IPS DF 6.9 (cell line): ENCODE measurements around the gene SLC12A8.

Experiments used
- DNase-seq: peaks from one replicate; pipeline ENCODE4 v3.0.0-alpha.2; 2013; ENCODE audit warnings: low read depth, low spot score
- H3K27ac ChIP-seq: one replicate; pipeline ENCODE4 v1.5.1; 2013; ENCODE audit warnings: low read length, control low read depth
- H3K27me3 ChIP-seq: 2 replicates; pipeline ENCODE4 v1.6.1; 2013; ENCODE audit warnings: mild to moderate bottlenecking, low read length; ENCODE audit not compliant: control insufficient read depth, insufficient read depth
- H3K36me3 ChIP-seq: 2 replicates; pipeline ENCODE4 v1.6.1; 2013; ENCODE audit warnings: low read length; ENCODE audit not compliant: control insufficient read depth, insufficient read depth
- H3K4me1 ChIP-seq: 2 replicates; pipeline ENCODE4 v1.6.1; 2013; ENCODE audit warnings: low read length; ENCODE audit not compliant: control insufficient read depth, insufficient read depth
- H3K4me3 ChIP-seq: 2 replicates; pipeline ENCODE4 v1.5.1; 2013; ENCODE audit warnings: mild to moderate bottlenecking, low read length
- H3K9me3 ChIP-seq: 2 replicates; pipeline ENCODE4 v1.6.1; 2013; ENCODE audit warnings: low read length, inconsistent platforms; ENCODE audit not compliant: control insufficient read depth, insufficient read depth
- WGBS: extraction: QIAGEN DNeasy Blood & Tissue Kit; methylation state at CpG from one replicate; pipeline ENCODE4 v1.1.7; 2013; ENCODE audit warnings: mixed read lengths, missing lambda C conversion rate; ENCODE audit not compliant: insufficient read length, insufficient coverage; 5-methylcytosine and 5-hydroxymethylcytosine counted together

SLC12A8 gene

GRCh38 chr3:125076464-125076863 is 136.1 kb downstream of the SLC12A8 start:
- Histone ChIP-seq H3K4me1 (no peaks in the 10 kb centered on the region), H3K27me3 (no peaks in the 10 kb centered on the region), H3K36me3 (no peaks in the 10 kb centered on the region), H3K4me3 (no peak overlapping the region), H3K27ac (no peak overlapping the region), H3K9me3 (no peaks in the 10 kb centered on the region)
- no peak for DNase-seq
- no CpG with 5 or more reads among the region's 1 CpG for WGBS

GRCh38 chr3:125075738-125076137 is 136.8 kb downstream of the SLC12A8 start:
- DNase-seq: no peak
- no peaks in the 10 kb centered on the region for H3K27me3 ChIP-seq
- no peaks in the 10 kb centered on the region for H3K4me1 ChIP-seq
- H3K9me3 ChIP-seq: no peaks in the 10 kb centered on the region
- no peak overlapping the region for H3K27ac ChIP-seq
- no peak overlapping the region for H3K4me3 ChIP-seq
- no peaks in the 10 kb centered on the region for H3K36me3 ChIP-seq
- no CpG with 5 or more reads among the region's 3 CpGs for WGBS

GRCh38 chr3:125073390-125073905 is 139.1 kb downstream of the SLC12A8 start:
- no CpG with 5 or more reads among the region's 7 CpGs for WGBS
- H3K27ac ChIP-seq: no peak overlapping the region
- H3K4me1 ChIP-seq: no peaks in the 10 kb centered on the region
- DNase-seq: no peak
- H3K36me3 ChIP-seq: no peaks in the 10 kb centered on the region
- no peaks in the 10 kb centered on the region for H3K27me3 ChIP-seq
- H3K4me3 ChIP-seq: no peak overlapping the region
- no peaks in the 10 kb centered on the region for H3K9me3 ChIP-seq

- WGBS: no CpG with 5 or more reads among the region's 4 CpGs
- H3K4me1 ChIP-seq: no peaks in the 10 kb centered on the region
Observed at GRCh38 chr3:125072749-125073389, 139.7 kb downstream of the SLC12A8 start.

GRCh38 chr3:125072301-125072700 is 140.2 kb downstream of the SLC12A8 start:
- H3K4me1 ChIP-seq: no peaks in the 10 kb centered on the region

More at GRCh38 chr3:125072749-125073389, 139.7 kb downstream of the SLC12A8 start:
- no peak overlapping the region for H3K27ac ChIP-seq
- no peaks in the 10 kb centered on the region for H3K36me3 ChIP-seq
- no peak for DNase-seq
- H3K4me3 ChIP-seq: no peak overlapping the region
- no peaks in the 10 kb centered on the region for H3K9me3 ChIP-seq
- no peaks in the 10 kb centered on the region for H3K27me3 ChIP-seq

GRCh38 chr3:125069968-125070745 is 142.4 kb downstream of the SLC12A8 start:
- no peak for DNase-seq

More at GRCh38 chr3:125072301-125072700, 140.2 kb downstream of the SLC12A8 start:
- H3K27ac ChIP-seq: no peak overlapping the region
- H3K4me3 ChIP-seq: no peak overlapping the region
- H3K9me3 ChIP-seq: no peaks in the 10 kb centered on the region
- DNase-seq: no peak
- H3K27me3 ChIP-seq: no peaks in the 10 kb centered on the region
- H3K36me3 ChIP-seq: no peaks in the 10 kb centered on the region

GRCh38 chr3:125069452-125069851 is 143.1 kb downstream of the SLC12A8 start:
- no peaks in the 10 kb centered on the region for H3K9me3 ChIP-seq
- H3K27me3 ChIP-seq: no peaks in the 10 kb centered on the region
- no peak overlapping the region for H3K27ac ChIP-seq
- no peak overlapping the region for H3K4me3 ChIP-seq
- no peaks in the 10 kb centered on the region for H3K4me1 ChIP-seq
- no CpG with 5 or more reads among the region's 1 CpG for whole genome bisulfite sequencing
- no peak for DNase-seq
- no peaks in the 10 kb centered on the region for H3K36me3 ChIP-seq

More at GRCh38 chr3:125069968-125070745, 142.4 kb downstream of the SLC12A8 start:
- Histone ChIP-seq H3K27me3 (no peaks in the 10 kb centered on the region), H3K9me3 (no peaks in the 10 kb centered on the region), H3K4me1 (no peaks in the 10 kb centered on the region), H3K4me3 (no peak overlapping the region), H3K36me3 (no peaks in the 10 kb centered on the region), H3K27ac (no peak overlapping the region)
- no CpG with 5 or more reads among the region's 7 CpGs for WGBS

- H3K27ac ChIP-seq: no peak overlapping the region
- H3K27me3 ChIP-seq: no peaks in the 10 kb centered on the region
- no peak overlapping the region for H3K4me3 ChIP-seq
- no peaks in the 10 kb centered on the region; the same call in 1 of the 2 replicates for H3K4me1 ChIP-seq
- H3K36me3 ChIP-seq: no peaks in the 10 kb centered on the region
- WGBS: no CpG with 5 or more reads among the region's 4 CpGs
- no peak for DNase-seq
- H3K9me3 ChIP-seq: no peaks in the 10 kb centered on the region
Observed at GRCh38 chr3:125068265-125068664, 144.3 kb downstream of the SLC12A8 start.

- H3K4me1 ChIP-seq: no peaks in the 10 kb centered on the region; the same call in 1 of the 2 replicates
- WGBS: no CpG with 5 or more reads among the region's 3 CpGs
- no peaks in the 10 kb centered on the region for H3K9me3 ChIP-seq
- no peak overlapping the region for H3K4me3 ChIP-seq
- H3K36me3 ChIP-seq: no peaks in the 10 kb centered on the region
- no peak for DNase-seq
- no peak overlapping the region for H3K27ac ChIP-seq
- no peaks in the 10 kb centered on the region for H3K27me3 ChIP-seq
Observed at GRCh38 chr3:125067225-125067624, 145.3 kb downstream of the SLC12A8 start.

- no peak overlapping the region for H3K27ac ChIP-seq
- WGBS: no CpG with 5 or more reads among the region's 7 CpGs
- peaks cover 2% of the 10 kb centered on the region for H3K4me1 ChIP-seq
Observed at GRCh38 chr3:125062904-125063618, 149.5 kb downstream of the SLC12A8 start.

More at GRCh38 chr3:125062904-125063618, 149.5 kb downstream of the SLC12A8 start:
- Histone ChIP-seq H3K36me3 (no peaks in the 10 kb centered on the region), H3K27me3 (no peaks in the 10 kb centered on the region), H3K4me3 (no peak overlapping the region), H3K9me3 (no peaks in the 10 kb centered on the region)
- DNase-seq: no peak
